SK-N-MC (cell line): ENCODE results near the gene MOB4.

Source experiments
- EZH2 ChIP-seq: fragments of 200-600 bp; sonication (generic); IDR thresholded peaks from one replicate; pipeline ENCODE4 v1.6.1; 2017; ENCODE audit warnings: antibody characterized with exemption
- FOXP2 ChIP-seq: optimal IDR thresholded peaks from 2 replicates; pipeline ENCODE3; 2011; ENCODE audit warnings: mild to moderate bottlenecking, moderate library complexity; ENCODE audit not compliant: insufficient read depth; ENCODE audit errors: extremely low read length, control extremely low read depth
- POLR2AphosphoS5 ChIP-seq: IDR thresholded peaks from 2 replicates; pipeline ENCODE4 v1.6.1; 2012; ENCODE audit warnings: mild to moderate bottlenecking, low read depth, low read length, borderline replicate concordance

DNA sequence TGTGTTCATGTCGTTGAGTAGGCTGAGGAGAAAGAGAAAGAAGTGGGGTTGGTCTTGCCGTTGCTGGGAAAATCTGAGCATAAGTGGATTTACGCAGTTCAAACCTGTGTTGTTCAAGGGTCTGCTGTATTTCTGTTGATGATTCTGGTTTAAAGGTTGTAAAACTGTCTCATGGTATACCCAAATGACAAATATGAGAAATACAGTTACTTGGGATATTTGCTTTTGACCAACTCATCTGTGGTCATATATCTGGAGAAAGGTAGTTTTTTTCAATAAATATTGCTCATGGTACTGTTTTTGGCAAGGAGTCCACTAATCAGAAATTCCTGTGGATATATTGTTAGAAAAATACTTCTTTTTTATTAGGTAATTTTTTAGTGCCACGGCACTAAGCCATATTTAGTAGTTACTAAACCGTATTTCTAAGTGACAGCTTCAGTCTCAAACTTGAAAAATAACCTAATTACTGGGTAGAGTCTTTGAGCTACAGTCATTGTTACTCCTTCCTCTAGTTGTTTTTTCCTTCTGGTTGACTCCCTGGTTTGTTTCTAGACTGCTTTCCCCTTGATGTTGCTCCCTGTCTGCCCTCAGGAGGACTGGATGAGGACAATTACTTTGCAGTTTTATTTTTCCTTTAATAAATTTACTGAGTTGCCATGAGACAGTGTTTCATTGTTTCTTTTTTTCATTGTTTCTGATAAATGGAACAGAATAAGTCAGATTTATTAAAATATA, 31.5 kb downstream of the MOB4 start:
- no peak for TF ChIP-seq POLR2AphosphoS5
- no peak for TF ChIP-seq EZH2
- TF ChIP-seq FOXP2 = no peak
